ENCODE data around the gene TBC1D22B.

DNA sequence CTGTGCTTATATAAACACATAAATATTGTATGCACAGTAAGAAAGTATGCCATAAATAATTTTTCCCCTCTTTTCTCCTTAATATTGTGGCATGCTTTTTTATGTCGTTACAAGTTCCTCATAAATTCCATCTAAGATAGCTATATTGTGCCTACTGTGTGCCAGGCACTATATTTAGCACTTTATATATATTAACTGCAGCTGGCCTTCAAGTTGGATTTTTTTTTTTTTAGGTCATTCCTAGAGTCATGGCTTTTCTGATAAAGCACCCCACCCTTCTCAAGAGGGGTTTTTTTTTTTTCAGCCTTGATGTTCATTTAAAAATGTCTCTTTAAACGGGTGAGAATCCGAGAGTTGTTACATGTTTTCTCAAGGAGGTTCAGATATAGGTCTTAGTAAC lies 53.4 kb downstream of the TBC1D22B start:
- TF ChIP-seq, protein P1, sequence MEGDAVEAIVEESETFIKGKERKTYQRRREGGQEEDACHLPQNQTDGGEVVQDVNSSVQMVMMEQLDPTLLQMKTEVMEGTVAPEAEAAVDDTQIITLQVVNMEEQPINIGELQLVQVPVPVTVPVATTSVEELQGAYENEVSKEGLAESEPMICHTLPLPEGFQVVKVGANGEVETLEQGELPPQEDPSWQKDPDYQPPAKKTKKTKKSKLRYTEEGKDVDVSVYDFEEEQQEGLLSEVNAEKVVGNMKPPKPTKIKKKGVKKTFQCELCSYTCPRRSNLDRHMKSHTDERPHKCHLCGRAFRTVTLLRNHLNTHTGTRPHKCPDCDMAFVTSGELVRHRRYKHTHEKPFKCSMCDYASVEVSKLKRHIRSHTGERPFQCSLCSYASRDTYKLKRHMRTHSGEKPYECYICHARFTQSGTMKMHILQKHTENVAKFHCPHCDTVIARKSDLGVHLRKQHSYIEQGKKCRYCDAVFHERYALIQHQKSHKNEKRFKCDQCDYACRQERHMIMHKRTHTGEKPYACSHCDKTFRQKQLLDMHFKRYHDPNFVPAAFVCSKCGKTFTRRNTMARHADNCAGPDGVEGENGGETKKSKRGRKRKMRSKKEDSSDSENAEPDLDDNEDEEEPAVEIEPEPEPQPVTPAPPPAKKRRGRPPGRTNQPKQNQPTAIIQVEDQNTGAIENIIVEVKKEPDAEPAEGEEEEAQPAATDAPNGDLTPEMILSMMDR (IDR thresholded peaks at IDR 0.05) = no peak
- no peak for TF ChIP-seq POLR2A (IDR thresholded peaks at IDR 0.05)
